Lower leg skin (tissue), 4 donors: ENCODE measurements around the gene WT1. TPM values are rescaled to one million over a fixed set of nuclear protein-coding genes. Genes with fewer than 3 reads are reported as not detected.

Source experiments
- DNase-seq, 2 donors: peaks; one replicate each; pipeline ENCODE4 v3.0.0-alpha.2; 2019; ENCODE audit warnings: low spot score in 2 of 2
- H3K4me3 ChIP-seq: fragments of 200-600 bp; sonication (generic); 2 replicates; pipeline ENCODE4 v1.5.1; 2017; ENCODE audit warnings: mild to moderate bottlenecking, low read depth; ENCODE audit not compliant: poor library complexity, severe bottlenecking
- POLR2A ChIP-seq, 2 donors: fragments of 450-650 bp; IDR thresholded peaks; one replicate each; pipeline ENCODE4 v1.6.1; 2016 to 2017; ENCODE audit warnings: antibody characterized with exemption in 2 of 2, mild to moderate bottlenecking in 1 of 2, moderate library complexity in 1 of 2
- WGBS, 2 donors: methylation state at CpG; one replicate each; pipeline ENCODE4 v1.1.5; 2018; 5-methylcytosine and 5-hydroxymethylcytosine counted together
- intact Hi-C: fragments of 100-400 bp; cut with DNase I; formaldehyde crosslinking; loops from one replicate; pipeline ENCODE4 v1.15.0; 2023; ENCODE audit warnings: low total_unique reads
- total RNA-seq, 4 donors: library from RNA; depleted of rRNA; stranded (reverse); fragments of >200 nt; gene quantifications; one replicate each; pipeline ENCODE4 v1.1.0, GENCODE V29; 2016
- TF ChIP-seq, protein P1 (sequence below), 3 donors: fragments of 450-650 bp; IDR thresholded peaks; one replicate each; pipeline ENCODE4 v1.5.1; 2016; ENCODE audit warnings: antibody characterized with exemption in 3 of 3, mild to moderate bottlenecking in 3 of 3, moderate library complexity in 2 of 3

The WT1 gene
- total RNA-seq, 4 donors from 2014 or later, result not detected

DNA sequence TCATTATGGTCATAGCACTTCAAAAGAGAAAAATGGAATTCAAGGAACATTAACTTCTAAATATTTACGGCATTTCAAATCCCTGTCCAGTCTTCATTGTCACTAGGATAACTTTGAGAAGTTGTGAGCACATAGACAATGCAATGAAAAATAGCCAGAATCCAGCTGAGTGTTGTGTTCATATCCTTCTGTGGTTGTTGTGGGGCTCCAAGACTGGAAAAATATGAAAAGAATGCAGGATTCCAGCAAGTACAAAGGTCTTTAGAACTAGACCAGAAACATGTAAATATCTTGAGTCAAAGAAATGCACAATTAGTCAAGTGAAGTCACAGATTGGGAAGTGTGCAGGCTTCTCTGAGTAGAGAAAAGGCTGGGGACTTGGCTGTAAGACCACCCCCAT lies 68.7 kb downstream of the WT1 start:
- intact Hi-C loops, result no loop called here
- no peak for DNase-seq
- H3K4me3 ChIP-seq, result no peak overlapping the region
- 88 to 91% methylated on average over 1 of the region's 1 CpG for WGBS, 2 donors
- TF ChIP-seq POLR2A (IDR thresholded peaks at IDR 0.05), result no peak
- TF ChIP-seq, protein P1, sequence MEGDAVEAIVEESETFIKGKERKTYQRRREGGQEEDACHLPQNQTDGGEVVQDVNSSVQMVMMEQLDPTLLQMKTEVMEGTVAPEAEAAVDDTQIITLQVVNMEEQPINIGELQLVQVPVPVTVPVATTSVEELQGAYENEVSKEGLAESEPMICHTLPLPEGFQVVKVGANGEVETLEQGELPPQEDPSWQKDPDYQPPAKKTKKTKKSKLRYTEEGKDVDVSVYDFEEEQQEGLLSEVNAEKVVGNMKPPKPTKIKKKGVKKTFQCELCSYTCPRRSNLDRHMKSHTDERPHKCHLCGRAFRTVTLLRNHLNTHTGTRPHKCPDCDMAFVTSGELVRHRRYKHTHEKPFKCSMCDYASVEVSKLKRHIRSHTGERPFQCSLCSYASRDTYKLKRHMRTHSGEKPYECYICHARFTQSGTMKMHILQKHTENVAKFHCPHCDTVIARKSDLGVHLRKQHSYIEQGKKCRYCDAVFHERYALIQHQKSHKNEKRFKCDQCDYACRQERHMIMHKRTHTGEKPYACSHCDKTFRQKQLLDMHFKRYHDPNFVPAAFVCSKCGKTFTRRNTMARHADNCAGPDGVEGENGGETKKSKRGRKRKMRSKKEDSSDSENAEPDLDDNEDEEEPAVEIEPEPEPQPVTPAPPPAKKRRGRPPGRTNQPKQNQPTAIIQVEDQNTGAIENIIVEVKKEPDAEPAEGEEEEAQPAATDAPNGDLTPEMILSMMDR (IDR thresholded peaks at IDR 0.05), result no peak

DNA sequence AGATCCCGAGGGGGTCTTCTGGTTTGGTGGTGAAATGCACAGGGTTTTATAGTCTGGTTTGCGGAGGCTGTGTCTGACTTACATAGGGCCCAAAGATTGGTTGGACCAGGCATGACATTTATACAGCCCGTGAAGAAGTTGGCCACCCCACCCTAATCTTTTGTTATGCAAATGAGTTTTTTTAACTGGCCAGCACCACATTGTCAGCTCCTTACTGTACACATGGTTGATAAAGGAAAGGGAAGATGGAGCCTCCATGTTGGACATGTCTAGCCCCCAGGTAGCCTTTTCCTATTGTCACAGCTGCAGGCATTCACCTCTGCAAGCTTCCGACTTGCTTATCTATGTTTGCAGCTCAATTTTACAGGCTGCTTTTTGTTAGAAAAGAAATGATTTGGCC lies 70.1 kb downstream of the WT1 start:
- WGBS, 2 donors, result 79 to 86% methylated on average over 4 of the region's 4 CpGs
- no peak for TF ChIP-seq POLR2A (IDR thresholded peaks at IDR 0.05)
- TF ChIP-seq, protein P1 (IDR thresholded peaks at IDR 0.05), result no peak
- no peak overlapping the region for H3K4me3 ChIP-seq
- no peak for DNase-seq
- intact Hi-C loops, result no loop called here

DNA sequence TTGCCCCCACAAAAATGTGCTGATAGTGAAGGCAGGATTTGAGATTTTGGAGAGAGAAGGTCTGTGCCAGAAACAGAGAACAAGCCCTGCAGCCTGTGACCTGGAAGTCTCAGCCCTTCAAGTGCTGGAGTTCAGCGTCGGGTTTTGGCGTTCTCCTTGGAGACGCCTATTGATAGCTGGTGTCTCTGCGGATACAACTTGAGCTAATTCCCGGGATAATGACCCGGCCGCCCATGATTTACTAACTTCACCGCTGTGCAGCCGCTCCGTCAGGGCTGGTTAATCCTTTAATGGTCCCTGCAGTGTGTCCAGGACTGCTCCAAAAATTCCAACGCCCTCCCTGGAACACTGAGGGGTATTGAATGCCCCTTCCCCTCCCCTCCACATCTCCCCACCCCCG lies 76.6 kb downstream of the WT1 start:
- no peak for DNase-seq
- no peak for TF ChIP-seq POLR2A (IDR thresholded peaks at IDR 0.05)
- TF ChIP-seq, protein P1 (IDR thresholded peaks at IDR 0.05), result no peak
- WGBS, 2 donors, result 28 to 32% methylated on average over 13 of the region's 13 CpGs
- H3K4me3 ChIP-seq, result no peak overlapping the region
- intact Hi-C loops, result no loop called here

DNA sequence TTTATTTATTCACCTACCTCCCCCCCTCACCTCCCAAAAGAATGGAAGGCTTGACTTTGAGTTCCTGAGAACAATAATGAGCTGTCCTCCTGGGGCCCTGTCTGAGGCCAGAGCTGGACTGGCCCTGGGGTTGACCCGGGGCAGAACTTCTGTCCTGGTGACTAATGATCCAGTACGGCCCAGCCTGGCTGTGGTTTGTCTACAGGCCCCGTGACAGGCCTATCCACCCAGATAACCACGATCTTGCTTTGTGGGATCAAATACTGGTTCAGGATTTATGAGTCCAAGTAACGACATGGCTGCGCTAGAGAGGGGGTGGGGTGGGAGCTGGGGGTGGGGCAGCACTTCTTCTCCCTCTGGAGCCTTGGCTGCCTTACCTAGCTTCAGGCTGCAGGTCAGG lies 81.5 kb downstream of the WT1 start:
- H3K4me3 ChIP-seq, result no peak overlapping the region
- 26 to 47% methylated on average over 6 of the region's 6 CpGs for WGBS, 2 donors
- intact Hi-C loops, result no loop called here
- no peak for DNase-seq
- no peak for TF ChIP-seq POLR2A (IDR thresholded peaks at IDR 0.05)
- TF ChIP-seq, protein P1 (IDR thresholded peaks at IDR 0.05), result no peak

DNA sequence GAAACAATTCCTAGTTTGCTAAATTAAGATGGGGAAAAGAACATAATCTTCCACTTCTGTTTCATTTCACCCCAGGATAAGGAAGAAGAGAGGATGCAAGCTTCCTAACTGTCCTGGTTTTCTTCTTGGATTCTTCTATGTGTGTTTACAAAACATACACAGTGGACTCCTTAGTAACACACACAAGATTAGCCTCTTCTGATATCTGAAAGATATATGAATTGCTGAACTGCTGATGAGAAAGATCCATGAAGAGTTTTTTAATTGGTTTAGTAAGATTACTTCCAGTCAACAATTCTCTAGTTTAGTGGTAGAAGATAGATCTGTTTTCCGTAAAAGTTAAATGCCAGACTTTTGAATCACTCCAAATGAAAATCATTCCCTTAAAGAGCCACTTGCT lies 86.8 kb downstream of the WT1 start:
- intact Hi-C loops, result no loop called here
- H3K4me3 ChIP-seq, result no peak overlapping the region
- WGBS, 2 donors, result 22 to 44% methylated on average over 1 of the region's 1 CpG
- DNase-seq, result no peak
- TF ChIP-seq, protein P1 (IDR thresholded peaks at IDR 0.05), result no peak
- no peak for TF ChIP-seq POLR2A (IDR thresholded peaks at IDR 0.05)

DNA sequence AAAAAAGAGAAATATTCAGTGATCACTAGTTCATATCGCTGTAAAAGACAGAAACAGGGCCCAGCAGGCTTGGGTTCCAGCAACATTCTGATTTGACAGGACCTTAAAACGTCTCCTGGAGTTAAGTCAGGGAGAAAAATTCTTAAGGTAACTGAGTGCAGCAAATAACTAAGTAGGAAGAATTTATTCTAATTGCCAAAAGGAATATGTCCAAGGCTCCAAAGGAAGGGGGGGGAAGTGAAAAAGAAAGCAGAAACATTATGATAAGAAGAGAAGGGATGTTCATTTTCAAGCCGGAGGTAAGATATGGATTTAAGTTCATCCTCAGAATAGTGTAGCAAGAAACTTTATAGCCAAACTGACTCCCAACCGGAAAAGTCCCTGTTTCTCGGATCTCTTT lies 90.4 kb downstream of the WT1 start:
- no peak overlapping the region for H3K4me3 ChIP-seq
- DNase-seq, result no peak
- intact Hi-C loops, result no loop called here
- 59 to 64% methylated on average over 5 of the region's 5 CpGs for WGBS, 2 donors
- TF ChIP-seq POLR2A (IDR thresholded peaks at IDR 0.05), result no peak
- TF ChIP-seq, protein P1 (IDR thresholded peaks at IDR 0.05), result no peak
